Omental fat pad (tissue), 4 donors: ENCODE measurements around the gene MAP2K7. TPM values are rescaled to one million over a fixed set of nuclear protein-coding genes. Genes with fewer than 3 reads are reported as not detected.

Experiments
- ATAC-seq: fragments of 150-250 bp; one replicate; pipeline ENCODE4 v1.9.1; 2016; ENCODE audit warnings: mild to moderate bottlenecking, moderate library complexity; ENCODE audit not compliant: low FRiP score
- DNase-seq: peaks from one replicate; pipeline ENCODE4 v3.0.0-alpha.2; 2019; ENCODE audit warnings: low spot score
- CTCF ChIP-seq, 3 donors: fragments of 450-650 bp; IDR thresholded peaks; one replicate each; pipeline ENCODE4 v1.5.1; 2016 to 2017; ENCODE audit warnings: antibody characterized with exemption in 3 of 3, mild to moderate bottlenecking in 3 of 3, moderate library complexity in 2 of 3
- total RNA-seq, 4 donors: library from RNA; depleted of rRNA; stranded (reverse); fragments of >200 nt; gene quantifications; one replicate each; pipeline ENCODE4 v1.1.0, GENCODE V29; 2016

The MAP2K7 gene
- total RNA-seq, 4 donors from 2014 or later = 12.9 to 13.7 (median 13.6) TPM

GRCh38 chr19:7868671-7869452 is 34.8 kb upstream of the MAP2K7 start:
- peak in 1 of 3 donors; percentile 86 for TF ChIP-seq CTCF (IDR thresholded peaks at IDR 0.05)
- ATAC-seq (peak; percentile 73), DNase-seq (no peak)

GRCh38 chr19:7869453-7869909 is 34.2 kb upstream of the MAP2K7 start:
- ATAC-seq (peak; percentile 53), DNase-seq (no peak)
- no peak for TF ChIP-seq CTCF (IDR thresholded peaks at IDR 0.05)

GRCh38 chr19:7869910-7870511 is 33.7 kb upstream of the MAP2K7 start:
- TF ChIP-seq CTCF (IDR thresholded peaks at IDR 0.05) = no peak
- DNase-seq (no peak), ATAC-seq (no peak)

- ATAC-seq (no peak), DNase-seq (no peak)
- TF ChIP-seq CTCF (IDR thresholded peaks at IDR 0.05) = no peak
Measured at GRCh38 chr19:7870571-7871436, 32.9 kb upstream of the MAP2K7 start.

GRCh38 chr19:7871437-7872305 is 32.0 kb upstream of the MAP2K7 start:
- TF ChIP-seq CTCF (IDR thresholded peaks at IDR 0.05) = no peak
- ATAC-seq (peak; percentile 17), DNase-seq (peak; percentile 75)
